Measurements from ENCODE around the gene SMIM23.
"Not testable (repeated sequence)": the region's sequence is repeated elsewhere in the genome, so short reads cannot be mapped to it uniquely, and the experiment has no call there.

SMIM23 gene

GRCh38 chr5:171773106-171773505 is 12.5 kb upstream of the SMIM23 start:
- no peak for DNase-seq (ENCODE audit: low read depth in 2 of 2)

GRCh38 chr5:171774418-171774817 is 11.2 kb upstream of the SMIM23 start:
- no peak for DNase-seq (ENCODE audit: low read depth in 2 of 2)

- no peak for DNase-seq (ENCODE audit: low read depth in 2 of 2)
These were observed 9.4 kb upstream of the SMIM23 start for GRCh38 chr5:171776213-171776612.

GRCh38 chr5:171776770-171777759 is 8.6 kb upstream of the SMIM23 start:
- no peak for DNase-seq (ENCODE audit: low read depth in 2 of 2)

GRCh38 chr5:171781744-171782143 is 3.9 kb upstream of the SMIM23 start:
- DNase-seq (ENCODE audit: low read depth in 2 of 2) = not testable (repeated sequence)

GRCh38 chr5:171782332-171782966 is 3.2 kb upstream of the SMIM23 start:
- no peak for DNase-seq (ENCODE audit: low read depth in 2 of 2)

- DNase-seq (ENCODE audit: low read depth in 2 of 2) = no peak
These were observed 2.6 kb upstream of the SMIM23 start for GRCh38 chr5:171783051-171783450.

GRCh38 chr5:171789353-171789752 is 3.7 kb downstream of the SMIM23 start:
- no peak for DNase-seq (ENCODE audit: low read depth in 2 of 2)

GRCh38 chr5:171790408-171790807 is 4.8 kb downstream of the SMIM23 start:
- no peak for DNase-seq (ENCODE audit: low read depth in 2 of 2)

GRCh38 chr5:171794470-171794960 is 8.9 kb downstream of the SMIM23 start:
- no peak for DNase-seq (ENCODE audit: low read depth in 2 of 2)

- no peak for DNase-seq (ENCODE audit: low read depth in 2 of 2)
These were observed 9.8 kb downstream of the SMIM23 start for GRCh38 chr5:171795381-171795780.

- DNase-seq (ENCODE audit: low read depth in 2 of 2) = no peak
These were observed 10.8 kb downstream of the SMIM23 start for GRCh38 chr5:171796436-171796835.

GRCh38 chr5:171797543-171797942 is 11.9 kb downstream of the SMIM23 start:
- DNase-seq (ENCODE audit: low read depth in 2 of 2) = no peak

GRCh38 chr5:171798418-171798817 is 12.8 kb downstream of the SMIM23 start:
- DNase-seq (ENCODE audit: low read depth in 2 of 2) = no peak

GRCh38 chr5:171801839-171802238 is 16.2 kb downstream of the SMIM23 start:
- DNase-seq (ENCODE audit: low read depth in 2 of 2) = no peak

- no peak for DNase-seq (ENCODE audit: low read depth in 2 of 2)
These were observed 20.1 kb downstream of the SMIM23 start for GRCh38 chr5:171805746-171806145.

GRCh38 chr5:171806976-171807747 is 21.5 kb downstream of the SMIM23 start:
- DNase-seq (ENCODE audit: low read depth in 2 of 2) = no peak

GRCh38 chr5:171808453-171808852 is 22.8 kb downstream of the SMIM23 start:
- no peak for DNase-seq (ENCODE audit: low read depth in 2 of 2)

- DNase-seq (ENCODE audit: low read depth in 2 of 2) = no peak
These were observed 23.3 kb downstream of the SMIM23 start for GRCh38 chr5:171808951-171809350.

GRCh38 chr5:171810227-171810626 is 24.6 kb downstream of the SMIM23 start:
- no peak for DNase-seq (ENCODE audit: low read depth in 2 of 2)

- DNase-seq (ENCODE audit: low read depth in 2 of 2) = no peak
These were observed 27.7 kb downstream of the SMIM23 start for GRCh38 chr5:171813270-171813669.
